ENCODE data around the gene CLDN10. TPM values are rescaled to one million over a fixed set of nuclear protein-coding genes. Genes with fewer than 3 reads are reported as not detected.
A peak's percentile ranks its signal among the peaks of the same experiment; 100 is the strongest.

Gene CLDN10
- polyA plus RNA-seq, 3 donors from 2014 or later, result not detected

- Mint-ChIP-seq H3K9me3 (no peaks in the 10 kb centered on the region), H3K27me3 (ENCODE audit: low read depth in 3 of 3) (peaks cover 0 to 6% (median 0%) of the 10 kb centered on the region in 3 donors), H3K4me1 (no peaks in the 10 kb centered on the region), H3K27ac (no peak overlapping the region), H3K36me3 (no peaks in the 10 kb centered on the region), H3K4me3 (no peak overlapping the region)
- DNase-seq, result no peak
Measured at GRCh38 chr13:95524264-95524901, 28.1 kb upstream of the CLDN10 start.

GRCh38 chr13:95527955-95528354 is 24.6 kb upstream of the CLDN10 start:
- H3K4me3 Mint-ChIP-seq, result no peak overlapping the region
- DNase-seq, result no peak
- no peaks in the 10 kb centered on the region for H3K9me3 Mint-ChIP-seq
- no peak overlapping the region for H3K27ac Mint-ChIP-seq
- H3K36me3 Mint-ChIP-seq, result no peaks in the 10 kb centered on the region
- peaks cover 0 to 3% (median 2%) of the 10 kb centered on the region in 3 donors for H3K27me3 Mint-ChIP-seq (ENCODE audit: low read depth in 3 of 3)
- no peaks in the 10 kb centered on the region for H3K4me1 Mint-ChIP-seq

GRCh38 chr13:95530178-95530577 is 22.3 kb upstream of the CLDN10 start:
- peaks cover 0 to 5% (median 3%) of the 10 kb centered on the region in 3 donors for H3K27me3 Mint-ChIP-seq (ENCODE audit: low read depth in 3 of 3)
- no peaks in the 10 kb centered on the region for H3K9me3 Mint-ChIP-seq
- no peaks in the 10 kb centered on the region for H3K36me3 Mint-ChIP-seq
- H3K27ac Mint-ChIP-seq, result no peak overlapping the region
- no peaks in the 10 kb centered on the region for H3K4me1 Mint-ChIP-seq
- DNase-seq, result no peak
- H3K4me3 Mint-ChIP-seq, result no peak overlapping the region

- no peak for DNase-seq
- Mint-ChIP-seq H3K27me3 (ENCODE audit: low read depth in 3 of 3) (peaks cover 0 to 15% (median 2%) of the 10 kb centered on the region in 3 donors), H3K4me1 (no peaks in the 10 kb centered on the region), H3K27ac (no peak overlapping the region), H3K36me3 (no peaks in the 10 kb centered on the region), H3K4me3 (no peak overlapping the region), H3K9me3 (no peaks in the 10 kb centered on the region)
Measured at GRCh38 chr13:95533545-95534160, 18.9 kb upstream of the CLDN10 start.

GRCh38 chr13:95535243-95535642 is 17.3 kb upstream of the CLDN10 start:
- peaks cover 0 to 15% (median 2%) of the 10 kb centered on the region in 3 donors for H3K27me3 Mint-ChIP-seq (ENCODE audit: low read depth in 3 of 3)
- H3K4me1 Mint-ChIP-seq, result no peaks in the 10 kb centered on the region
- no peak overlapping the region for H3K27ac Mint-ChIP-seq
- H3K9me3 Mint-ChIP-seq, result no peaks in the 10 kb centered on the region
- H3K36me3 Mint-ChIP-seq, result no peaks in the 10 kb centered on the region
- no peak overlapping the region for H3K4me3 Mint-ChIP-seq
- DNase-seq, result no peak

DNA sequence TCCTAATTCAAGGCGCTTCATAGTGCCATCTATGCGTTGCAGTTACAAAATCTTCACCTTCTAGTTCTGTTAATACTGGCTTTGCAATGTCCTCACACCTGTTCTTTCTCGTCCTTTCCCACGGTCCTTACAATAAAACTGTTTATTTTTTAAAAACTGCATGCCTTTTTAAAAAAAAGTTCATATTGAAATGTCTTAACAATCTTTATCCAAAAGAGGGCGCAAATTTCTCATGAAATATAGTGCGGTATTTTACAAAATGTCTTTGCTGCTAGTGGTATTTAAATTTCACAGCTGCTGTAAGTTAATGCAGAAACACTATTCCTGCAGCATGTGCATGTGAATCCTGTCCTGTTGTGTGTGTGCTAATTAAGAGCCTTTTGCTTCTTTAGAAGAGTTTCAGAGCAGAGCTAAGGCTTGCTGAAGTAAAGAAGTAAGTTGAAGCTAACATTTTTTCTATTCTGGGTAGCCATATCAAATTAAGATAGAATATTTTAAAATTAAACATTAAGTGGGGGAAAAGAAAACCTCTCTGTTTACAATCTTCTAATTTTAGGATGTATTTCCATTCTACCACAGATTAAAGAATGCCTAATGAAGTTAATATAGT is 15.8 kb upstream of the CLDN10 start:
- H3K4me1 Mint-ChIP-seq, result no peaks in the 10 kb centered on the region
- H3K36me3 Mint-ChIP-seq, result no peaks in the 10 kb centered on the region
- H3K4me3 Mint-ChIP-seq, result no peak overlapping the region
- H3K9me3 Mint-ChIP-seq, result peaks cover 0 to 3% (median 0%) of the 10 kb centered on the region in 6 donors
- no peak overlapping the region for H3K27ac Mint-ChIP-seq
- peaks cover 0 to 16% (median 2%) of the 10 kb centered on the region in 3 donors for H3K27me3 Mint-ChIP-seq (ENCODE audit: low read depth in 3 of 3)
- DNase-seq, result no peak

DNA sequence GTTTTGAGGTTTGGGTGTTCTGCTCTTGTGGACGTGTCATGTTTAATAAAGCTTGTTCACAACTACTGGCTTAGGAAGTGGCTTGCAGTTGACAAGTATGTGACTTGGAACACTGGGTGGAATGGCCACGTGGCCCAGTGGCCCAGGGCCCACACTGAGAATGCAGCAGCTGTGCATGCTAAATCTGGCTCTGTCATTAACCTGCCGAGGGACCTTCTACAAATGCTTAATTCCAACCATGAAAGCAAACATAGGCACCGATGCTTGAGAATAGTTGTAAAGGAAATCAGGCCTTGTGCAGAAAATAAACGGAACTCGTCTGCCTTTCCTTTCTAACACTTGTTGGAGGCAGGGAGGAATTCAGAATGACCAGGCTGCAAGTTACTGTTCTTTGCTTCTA is 11.6 kb upstream of the CLDN10 start:
- Mint-ChIP-seq H3K9me3 (peaks cover 0 to 3% (median 0%) of the 10 kb centered on the region in 6 donors), H3K36me3 (no peaks in the 10 kb centered on the region), H3K4me3 (no peak overlapping the region), H3K4me1 (no peaks in the 10 kb centered on the region), H3K27ac (no peak overlapping the region), H3K27me3 (ENCODE audit: low read depth in 3 of 3) (peaks cover 0 to 8% (median 2%) of the 10 kb centered on the region in 3 donors)
- DNase-seq, result no peak

- peaks cover 0 to 8% (median 2%) of the 10 kb centered on the region in 3 donors for H3K27me3 Mint-ChIP-seq (ENCODE audit: low read depth in 3 of 3)
- H3K27ac Mint-ChIP-seq, result no peak overlapping the region
- peaks cover 0 to 3% (median 0%) of the 10 kb centered on the region in 6 donors for H3K9me3 Mint-ChIP-seq
- no peak overlapping the region for H3K4me3 Mint-ChIP-seq
- H3K36me3 Mint-ChIP-seq, result no peaks in the 10 kb centered on the region
- no peaks in the 10 kb centered on the region for H3K4me1 Mint-ChIP-seq
- no peak for DNase-seq
Measured at GRCh38 chr13:95541308-95541707, 11.2 kb upstream of the CLDN10 start.

DNA sequence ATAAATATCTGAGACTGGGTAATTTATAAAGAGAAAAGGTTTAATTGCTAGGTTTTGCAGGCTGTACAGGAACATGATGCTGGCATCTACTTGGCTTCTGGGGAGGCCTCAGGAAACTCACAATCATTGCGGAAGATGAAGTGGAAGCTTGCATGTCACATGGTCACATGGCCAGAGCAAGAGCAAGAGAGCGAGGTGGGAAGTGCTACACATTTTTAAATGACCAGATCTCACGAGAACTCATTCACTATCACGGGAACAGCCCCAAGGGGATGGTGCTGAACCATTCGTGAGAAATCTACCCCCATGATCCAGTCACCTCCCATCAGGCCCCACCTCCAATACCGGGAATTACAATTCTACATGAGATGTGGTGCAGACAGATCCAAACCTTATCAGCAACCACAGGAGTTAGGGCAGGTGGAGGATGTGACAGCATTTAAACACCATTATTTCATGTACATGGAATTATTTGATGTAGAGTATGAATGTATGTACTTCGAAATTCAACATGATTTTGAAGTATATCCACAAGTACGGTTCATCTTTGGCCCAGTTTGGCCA is 10.5 kb upstream of the CLDN10 start:
- Mint-ChIP-seq H3K9me3 (peaks cover 0 to 3% (median 0%) of the 10 kb centered on the region in 6 donors), H3K4me1 (no peaks in the 10 kb centered on the region), H3K4me3 (no peak overlapping the region), H3K36me3 (no peaks in the 10 kb centered on the region), H3K27ac (no peak overlapping the region), H3K27me3 (ENCODE audit: low read depth in 3 of 3) (peaks cover 1 to 8% (median 2%) of the 10 kb centered on the region in 3 donors)
- DNase-seq, result no peak

DNA sequence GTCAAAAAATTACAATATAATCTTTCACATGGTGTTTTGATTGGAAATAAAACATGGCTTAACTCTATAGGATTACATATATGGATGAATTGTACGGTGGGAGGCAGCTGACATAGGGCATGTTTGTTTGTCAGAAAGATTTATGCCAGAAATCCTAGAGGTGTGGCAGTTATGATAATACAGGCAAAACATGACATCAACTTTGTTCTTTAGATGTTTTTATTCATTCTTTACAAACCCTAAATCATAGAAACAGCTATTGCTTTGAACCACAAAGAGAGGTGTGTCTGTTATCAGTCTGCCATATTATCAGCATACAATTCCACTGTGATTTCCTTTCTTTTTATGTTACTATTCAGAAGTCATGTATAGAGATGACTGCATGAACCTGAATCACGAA is 8.2 kb upstream of the CLDN10 start:
- H3K27ac Mint-ChIP-seq, result no peak overlapping the region
- H3K4me3 Mint-ChIP-seq, result no peak overlapping the region
- H3K36me3 Mint-ChIP-seq, result no peaks in the 10 kb centered on the region
- no peak for DNase-seq
- H3K9me3 Mint-ChIP-seq, result peaks cover 0 to 3% (median 0%) of the 10 kb centered on the region in 6 donors
- peaks cover 0 to 4% (median 1%) of the 10 kb centered on the region in 3 donors for H3K27me3 Mint-ChIP-seq (ENCODE audit: low read depth in 3 of 3)
- no peaks in the 10 kb centered on the region for H3K4me1 Mint-ChIP-seq

DNA sequence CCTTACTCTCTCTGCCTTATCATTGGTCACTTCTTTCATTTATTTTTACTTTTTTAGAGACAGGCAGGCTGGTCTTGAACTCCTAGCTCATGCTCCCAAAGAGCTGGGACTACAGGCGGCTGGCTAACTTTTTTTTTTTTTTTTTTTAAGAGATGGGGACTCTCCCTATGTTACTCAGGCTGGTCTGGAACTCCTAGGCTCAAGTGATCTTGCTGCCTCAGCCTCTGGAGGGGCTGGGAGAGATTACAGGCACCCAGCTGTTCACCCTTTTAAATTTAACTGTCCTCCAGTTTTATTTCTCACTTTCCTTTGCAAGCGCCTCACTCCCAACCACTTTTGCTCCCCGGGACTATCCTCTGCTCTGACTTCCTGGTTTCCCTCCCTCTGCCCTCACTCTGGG is 5.6 kb upstream of the CLDN10 start:
- Mint-ChIP-seq H3K4me3 (no peak overlapping the region), H3K36me3 (no peaks in the 10 kb centered on the region), H3K4me1 (peaks cover 0 to 6% of the 10 kb centered on the region in 2 donors), H3K27me3 (ENCODE audit: low read depth in 3 of 3) (peaks cover 5 to 11% (median 6%) of the 10 kb centered on the region in 3 donors), H3K27ac (no peak overlapping the region), H3K9me3 (no peaks in the 10 kb centered on the region)
- DNase-seq, result no peak

DNA sequence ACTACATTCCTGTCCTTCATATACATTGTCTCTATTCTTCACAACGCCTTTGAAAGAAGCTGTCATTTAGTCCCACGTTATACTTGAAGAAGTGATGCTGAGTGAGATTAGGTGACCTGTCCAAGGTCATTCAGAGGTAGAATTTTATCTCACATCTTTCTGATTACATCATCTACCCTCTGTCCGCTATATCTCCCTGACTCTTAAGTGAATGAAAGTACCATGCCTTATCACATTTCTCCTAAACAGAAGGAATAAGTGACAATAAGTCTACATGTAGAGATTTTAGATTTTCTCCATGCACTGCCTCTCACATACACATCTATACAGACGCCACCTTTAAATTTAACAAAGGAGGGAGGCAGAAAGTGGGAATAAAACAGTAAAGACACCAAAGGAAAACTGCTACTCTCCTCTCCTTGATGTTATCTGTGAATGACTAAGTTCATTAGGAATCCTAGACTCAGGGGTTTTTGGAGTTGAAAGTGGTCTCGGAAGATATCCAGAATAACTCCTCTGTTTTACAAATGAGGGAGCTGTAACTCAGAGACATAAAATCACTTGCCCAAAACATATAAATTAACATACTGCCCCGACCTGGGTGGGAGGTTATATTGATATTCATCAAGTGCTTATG is 4.9 kb upstream of the CLDN10 start:
- no peak overlapping the region for H3K4me3 Mint-ChIP-seq
- no peak for DNase-seq
- peaks cover 5 to 9% (median 8%) of the 10 kb centered on the region in 3 donors for H3K27me3 Mint-ChIP-seq (ENCODE audit: low read depth in 3 of 3)
- peaks cover 0 to 6% of the 10 kb centered on the region in 2 donors for H3K4me1 Mint-ChIP-seq
- H3K27ac Mint-ChIP-seq, result no peak overlapping the region
- no peaks in the 10 kb centered on the region for H3K9me3 Mint-ChIP-seq
- no peaks in the 10 kb centered on the region for H3K36me3 Mint-ChIP-seq

- Mint-ChIP-seq H3K9me3 (no peaks in the 10 kb centered on the region), H3K27ac (no peak overlapping the region), H3K27me3 (ENCODE audit: low read depth in 3 of 3) (peaks cover 13 to 33% (median 19%) of the 10 kb centered on the region in 3 donors), H3K4me1 (peaks cover 3 to 16% of the 10 kb centered on the region in 2 donors), H3K36me3 (no peaks in the 10 kb centered on the region), H3K4me3 (peak overlapping the region in 1 of 5 donors; percentile 26)
- DNase-seq, result no peak
Measured at GRCh38 chr13:95552208-95552538, 347 bp upstream of the CLDN10 start.

Data from immature natural killer cell (primary cell).